CD8-positive, alpha-beta memory T cell (primary cell): ENCODE measurements around the gene HEPHL1. TPM values are rescaled to one million over a fixed set of nuclear protein-coding genes. Genes with fewer than 3 reads are reported as not detected.

Experiments used
- CTCF ChIA-PET: fragments of 350-600 bp; sonication (Branson Sonifier 250); formaldehyde crosslinking; loops from one replicate; lab custom pipeline; 2021; ENCODE audit warnings: antibody characterized with exemption; lab: Charles Lee
- POLR2A ChIA-PET: fragments of 350-600 bp; sonication (Branson Sonifier 250); formaldehyde crosslinking; loops from one replicate; lab custom pipeline; 2021; ENCODE audit warnings: antibody characterized with exemption; lab: Charles Lee
- DNase-seq, 5 donors: peaks; one replicate each; pipeline versions ENCODE4 v3.0.0 to v3.0.0-alpha.2; 2020 to 2022; ENCODE audit warnings: mixed read lengths in 1 of 5
- H3K27ac ChIP-seq: one replicate; pipeline ENCODE4 v1.7.0; 2013; ENCODE audit warnings: low read depth, mild to moderate bottlenecking, low read length, moderate library complexity
- H3K27me3 ChIP-seq: 2 replicates; pipeline ENCODE4 v1.7.0; 2013; ENCODE audit warnings: low read length, mild to moderate bottlenecking; ENCODE audit not compliant: insufficient read depth, poor library complexity, severe bottlenecking
- H3K36me3 ChIP-seq: 2 replicates; pipeline ENCODE4 v1.7.0; 2013; ENCODE audit warnings: mild to moderate bottlenecking, low read length, moderate library complexity; ENCODE audit not compliant: insufficient read depth
- H3K4me1 ChIP-seq: 2 replicates; pipeline ENCODE4 v1.7.0; 2013; ENCODE audit warnings: mild to moderate bottlenecking, low read length, moderate library complexity; ENCODE audit not compliant: insufficient read depth
- H3K4me3 ChIP-seq: 2 replicates; pipeline ENCODE4 v1.7.0; 2013; ENCODE audit warnings: mild to moderate bottlenecking, low read length
- H3K9me3 ChIP-seq: 2 replicates; pipeline ENCODE4 v1.7.0; 2013; ENCODE audit warnings: mild to moderate bottlenecking, low read length
- H3K27ac Mint-ChIP-seq, 8 donors: one replicate each; pipeline ENCODE4 v1.8.0; 2020 to 2021; ENCODE audit warnings: mixed read lengths in 8 of 8, mild to moderate bottlenecking in 6 of 8, inconsistent platforms in 3 of 8, moderate library complexity in 3 of 8
- H3K27me3 Mint-ChIP-seq, 2 donors: one replicate each; pipeline ENCODE4 v1.8.0; 2020 to 2021; ENCODE audit warnings: mixed read lengths in 2 of 2, mild to moderate bottlenecking in 1 of 2, moderate library complexity in 1 of 2
- H3K36me3 Mint-ChIP-seq, 3 donors: one replicate each; pipeline ENCODE4 v1.8.0; 2020 to 2021; ENCODE audit warnings: mixed read lengths in 3 of 3, inconsistent platforms in 1 of 3, mild to moderate bottlenecking in 1 of 3
- H3K4me1 Mint-ChIP-seq, 3 donors: one replicate each; pipeline ENCODE4 v1.8.0; 2020 to 2021; ENCODE audit warnings: mixed read lengths in 3 of 3, inconsistent platforms in 1 of 3, mild to moderate bottlenecking in 1 of 3
- H3K4me3 Mint-ChIP-seq, 7 donors: one replicate each; pipeline ENCODE4 v1.8.0; 2020 to 2021; ENCODE audit warnings: mixed read lengths in 7 of 7, mild to moderate bottlenecking in 6 of 7, moderate library complexity in 4 of 7, inconsistent platforms in 2 of 7
- H3K9me3 Mint-ChIP-seq, 5 donors: one replicate each; pipeline ENCODE4 v1.8.0; 2020 to 2022; ENCODE audit warnings: mixed read lengths in 5 of 5, mild to moderate bottlenecking in 3 of 5, moderate library complexity in 2 of 5, inconsistent platforms in 1 of 5
- polyA plus RNA-seq: library from polyadenylated mRNA; unstranded; fragments of 300-500 nt; fragmentation: Illumina TruSeq; gene quantifications from one replicate; pipeline ENCODE4 v1.2.3, GENCODE V29; 2021
- total RNA-seq, 2 experiments: library from RNA; stranded (reverse); gene quantifications; one replicate each; pipeline ENCODE4 v1.2.3, GENCODE V29; 2021

Gene HEPHL1
- total and polyA plus RNA-seq, 3 experiments from 2014 or later, result not detected

- no peaks in the 10 kb centered on the region for H3K27me3 ChIP-seq
- Mint-ChIP-seq H3K4me3 (no peak overlapping the region), H3K27ac (peak overlapping the region in 3 of 8 donors; percentile 15 to 45 (median 36)), H3K4me1 (peaks cover 77 to 97% (median 87%) of the 10 kb centered on the region in 3 donors), H3K27me3 (no peaks in the 10 kb centered on the region), H3K36me3 (peaks cover 0 to 2% (median 0%) of the 10 kb centered on the region in 3 donors), H3K9me3 (no peaks in the 10 kb centered on the region)
- peaks cover 15% of the 10 kb centered on the region for H3K4me1 ChIP-seq
- ChIA-PET POLR2A (no interaction called here), CTCF (no interaction called here)
- no peak overlapping the region for H3K27ac ChIP-seq
- no peak for DNase-seq
- no peaks in the 10 kb centered on the region for H3K36me3 ChIP-seq
- H3K9me3 ChIP-seq, result no peaks in the 10 kb centered on the region
- H3K4me3 ChIP-seq, result no peak overlapping the region
Observed at GRCh38 chr11:94145431-94145830, 124.3 kb downstream of the HEPHL1 start.

GRCh38 chr11:94145916-94146315 is 124.8 kb downstream of the HEPHL1 start:
- Histone ChIP-seq H3K9me3 (no peaks in the 10 kb centered on the region), H3K27me3 (no peaks in the 10 kb centered on the region), H3K27ac (no peak overlapping the region), H3K4me3 (no peak overlapping the region), H3K4me1 (peaks cover 15% of the 10 kb centered on the region), H3K36me3 (no peaks in the 10 kb centered on the region)
- no peaks in the 10 kb centered on the region for H3K9me3 Mint-ChIP-seq
- peaks cover 0 to 2% (median 0%) of the 10 kb centered on the region in 3 donors for H3K36me3 Mint-ChIP-seq
- no peak overlapping the region for H3K4me3 Mint-ChIP-seq
- POLR2A ChIA-PET, result no interaction called here
- H3K27me3 Mint-ChIP-seq, result no peaks in the 10 kb centered on the region
- CTCF ChIA-PET, result no interaction called here
- peaks cover 77 to 99% (median 87%) of the 10 kb centered on the region in 3 donors for H3K4me1 Mint-ChIP-seq
- no peak for DNase-seq
- peak overlapping the region in 1 of 8 donors; percentile 15 for H3K27ac Mint-ChIP-seq

DNA sequence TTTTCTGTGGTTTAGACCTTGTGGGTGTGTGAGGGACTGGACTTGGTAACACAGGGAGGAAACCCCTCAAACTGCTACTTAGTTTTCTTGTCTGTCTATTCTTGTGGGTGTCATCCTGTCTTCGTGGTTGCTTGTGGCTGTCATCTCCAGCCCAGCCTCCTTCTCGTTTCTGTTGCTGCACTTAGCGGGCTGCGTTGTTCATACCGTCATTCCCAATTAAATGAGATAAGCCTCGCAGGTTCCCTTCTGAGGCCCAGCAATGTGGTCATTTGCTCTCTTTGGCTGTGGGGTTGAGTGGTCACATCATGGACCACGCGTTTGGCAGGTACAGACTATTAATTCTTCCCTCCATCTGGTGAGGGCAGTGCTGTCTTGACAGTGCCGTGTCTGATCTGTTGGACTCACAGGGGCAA is 126.3 kb downstream of the HEPHL1 start:
- H3K9me3 Mint-ChIP-seq, result no peaks in the 10 kb centered on the region
- ChIA-PET CTCF (no interaction called here), POLR2A (no interaction called here)
- Histone ChIP-seq H3K27me3 (no peaks in the 10 kb centered on the region), H3K27ac (no peak overlapping the region), H3K9me3 (no peaks in the 10 kb centered on the region), H3K36me3 (no peaks in the 10 kb centered on the region), H3K4me1 (peaks cover 21% of the 10 kb centered on the region), H3K4me3 (no peak overlapping the region)
- peak overlapping the region in 5 of 8 donors; percentile 10 to 67 (median 29) for H3K27ac Mint-ChIP-seq
- peaks cover 0 to 2% (median 0%) of the 10 kb centered on the region in 3 donors for H3K36me3 Mint-ChIP-seq
- peaks cover 80 to 99% (median 93%) of the 10 kb centered on the region in 3 donors for H3K4me1 Mint-ChIP-seq
- peak overlapping the region in 6 of 7 donors; percentile 46 to 81 (median 59) for H3K4me3 Mint-ChIP-seq
- peak in 1 of 5 donors; percentile 10 for DNase-seq
- H3K27me3 Mint-ChIP-seq, result no peaks in the 10 kb centered on the region

GRCh38 chr11:94148189-94148588 is 127.0 kb downstream of the HEPHL1 start:
- Histone ChIP-seq H3K27ac (no peak overlapping the region), H3K9me3 (no peaks in the 10 kb centered on the region), H3K4me3 (no peak overlapping the region), H3K4me1 (peaks cover 21% of the 10 kb centered on the region), H3K36me3 (no peaks in the 10 kb centered on the region), H3K27me3 (no peaks in the 10 kb centered on the region)
- H3K9me3 Mint-ChIP-seq, result no peaks in the 10 kb centered on the region
- H3K4me1 Mint-ChIP-seq, result peaks cover 81 to 99% (median 93%) of the 10 kb centered on the region in 3 donors
- H3K4me3 Mint-ChIP-seq, result no peak overlapping the region
- H3K27ac Mint-ChIP-seq, result peak overlapping the region in 1 of 8 donors; percentile 7
- no peak for DNase-seq
- peaks cover 0 to 2% (median 1%) of the 10 kb centered on the region in 3 donors for H3K36me3 Mint-ChIP-seq
- CTCF ChIA-PET, result no interaction called here
- POLR2A ChIA-PET, result interaction anchor here (0.9 kb wide), 1 partner anchor 18 kb away, joined by 3 read pairs; no protein-coding TSS in a partner anchor
- H3K27me3 Mint-ChIP-seq, result no peaks in the 10 kb centered on the region

GRCh38 chr11:94149431-94150017 is 128.4 kb downstream of the HEPHL1 start:
- Mint-ChIP-seq H3K36me3 (peaks cover 0 to 13% (median 6%) of the 10 kb centered on the region in 3 donors), H3K27me3 (no peaks in the 10 kb centered on the region), H3K4me3 (peak overlapping the region in 1 of 7 donors; percentile 3), H3K9me3 (no peaks in the 10 kb centered on the region), H3K4me1 (peaks cover 77 to 93% (median 90%) of the 10 kb centered on the region in 3 donors), H3K27ac (peak overlapping the region in 5 of 8 donors; percentile 0 to 65 (median 24))
- Histone ChIP-seq H3K4me3 (no peak overlapping the region), H3K36me3 (no peaks in the 10 kb centered on the region), H3K9me3 (no peaks in the 10 kb centered on the region), H3K27ac (no peak overlapping the region), H3K27me3 (no peaks in the 10 kb centered on the region), H3K4me1 (peaks cover 21% of the 10 kb centered on the region)
- ChIA-PET CTCF (interaction anchor here (1.0 to 1.4 kb wide), 2 partner anchors 20 to 37 kb away, joined by 3 read pairs; no protein-coding TSS in a partner anchor), POLR2A (no interaction called here)
- DNase-seq, result no peak

DNA sequence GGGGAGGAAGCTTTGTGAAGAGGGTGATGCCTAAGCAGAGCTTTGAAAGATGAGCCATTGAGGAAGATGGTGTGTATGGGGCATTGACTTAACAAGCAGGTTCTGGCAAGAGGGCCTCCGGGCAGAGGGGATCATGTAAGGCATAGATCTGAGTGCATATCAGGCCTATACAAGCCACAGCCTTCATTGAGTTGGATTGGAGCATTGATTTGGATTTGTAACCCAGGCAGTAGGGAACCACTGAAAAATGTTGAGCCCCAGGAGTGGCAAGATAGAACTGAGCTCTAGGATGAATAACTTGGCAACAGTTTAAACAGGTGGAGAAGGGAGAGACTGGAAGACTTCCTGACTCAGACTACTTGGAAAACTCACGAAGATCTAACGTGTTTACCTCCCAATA is 128.9 kb downstream of the HEPHL1 start:
- H3K27me3 ChIP-seq, result no peaks in the 10 kb centered on the region
- H3K4me1 ChIP-seq, result peaks cover 21% of the 10 kb centered on the region
- H3K36me3 Mint-ChIP-seq, result peaks cover 0 to 14% (median 6%) of the 10 kb centered on the region in 3 donors
- POLR2A ChIA-PET, result no interaction called here
- no peak overlapping the region for H3K4me3 ChIP-seq
- no peaks in the 10 kb centered on the region for H3K27me3 Mint-ChIP-seq
- H3K27ac Mint-ChIP-seq, result peak overlapping the region in 5 of 8 donors; percentile 0 to 65 (median 18)
- H3K9me3 ChIP-seq, result no peaks in the 10 kb centered on the region
- no peak overlapping the region for H3K27ac ChIP-seq
- H3K4me3 Mint-ChIP-seq, result no peak overlapping the region
- CTCF ChIA-PET, result interaction anchor here (1.0 to 1.4 kb wide), 2 partner anchors 21 to 37 kb away, joined by 3 read pairs; no protein-coding TSS in a partner anchor
- no peaks in the 10 kb centered on the region for H3K36me3 ChIP-seq
- no peaks in the 10 kb centered on the region for H3K9me3 Mint-ChIP-seq
- peaks cover 72 to 87% (median 85%) of the 10 kb centered on the region in 3 donors for H3K4me1 Mint-ChIP-seq
- DNase-seq, result no peak

- Mint-ChIP-seq H3K36me3 (peaks cover 5 to 20% (median 8%) of the 10 kb centered on the region in 3 donors), H3K4me1 (peaks cover 63 to 84% (median 76%) of the 10 kb centered on the region in 3 donors), H3K27ac (peak overlapping the region in 1 of 8 donors; percentile 32), H3K4me3 (no peak overlapping the region), H3K27me3 (no peaks in the 10 kb centered on the region), H3K9me3 (no peaks in the 10 kb centered on the region)
- ChIA-PET POLR2A (no interaction called here), CTCF (interaction anchor here (1.4 kb wide), 1 partner anchor 38 kb away, joined by 3 read pairs; no protein-coding TSS in a partner anchor)
- peaks cover 21% of the 10 kb centered on the region for H3K4me1 ChIP-seq
- no peak overlapping the region for H3K4me3 ChIP-seq
- H3K9me3 ChIP-seq, result no peaks in the 10 kb centered on the region
- H3K27ac ChIP-seq, result no peak overlapping the region
- H3K27me3 ChIP-seq, result no peaks in the 10 kb centered on the region
- DNase-seq, result no peak
- H3K36me3 ChIP-seq, result no peaks in the 10 kb centered on the region
Observed at GRCh38 chr11:94150704-94151685, 129.8 kb downstream of the HEPHL1 start.
